RWPE2 (cell line): ENCODE measurements around the gene C3orf20.

Experiments used
- ATAC-seq: fragments of 200-7000 bp; cut with Tn5 transposase; 3 replicates; pipeline ENCODE4 v1.9.1; 2021; ENCODE audit warnings: low read depth
- DNase-seq: peaks from one replicate; pipeline ENCODE4 v3.0.0-alpha.2; 2020; ENCODE audit warnings: low spot score
- H3K27ac ChIP-seq: fragments of 450-650 bp; 2 replicates; pipeline ENCODE4 v1.5.1; 2017; ENCODE audit warnings: mild to moderate bottlenecking; ENCODE audit not compliant: poor library complexity, severe bottlenecking
- H3K27me3 ChIP-seq: fragments of 250-450 bp; sonication (Bioruptor Pico); 2 replicates; pipeline ENCODE4 v1.5.1; 2021; ENCODE audit warnings: mild to moderate bottlenecking, moderate library complexity; ENCODE audit not compliant: insufficient read depth, poor library complexity, severe bottlenecking
- H3K36me3 ChIP-seq: fragments of 250-450 bp; sonication (Bioruptor Pico); 2 replicates; pipeline ENCODE4 v1.5.1; 2020; ENCODE audit warnings: low read depth, mild to moderate bottlenecking, moderate library complexity
- H3K4me1 ChIP-seq: fragments of 250-450 bp; sonication (Bioruptor Pico); 2 replicates; pipeline ENCODE4 v1.5.1; 2021; ENCODE audit warnings: mild to moderate bottlenecking, moderate library complexity; ENCODE audit not compliant: insufficient read depth, poor library complexity, severe bottlenecking
- H3K4me3 ChIP-seq: fragments of 250-450 bp; sonication (Bioruptor Pico); 2 replicates; pipeline ENCODE4 v1.5.1; 2021; ENCODE audit warnings: mild to moderate bottlenecking, moderate library complexity; ENCODE audit not compliant: severe bottlenecking
- H3K9me3 ChIP-seq: fragments of 250-450 bp; sonication (Bioruptor Pico); 2 replicates; pipeline ENCODE4 v1.5.1; 2021; ENCODE audit warnings: mild to moderate bottlenecking, moderate library complexity; ENCODE audit not compliant: severe bottlenecking
- TF ChIP-seq, protein P1 (sequence below): fragments of 450-650 bp; IDR thresholded peaks from one replicate; pipeline ENCODE4 v1.5.1; 2017; ENCODE audit warnings: mild to moderate bottlenecking, moderate library complexity; ENCODE audit not compliant: poor library complexity, severe bottlenecking

The C3orf20 gene

DNA sequence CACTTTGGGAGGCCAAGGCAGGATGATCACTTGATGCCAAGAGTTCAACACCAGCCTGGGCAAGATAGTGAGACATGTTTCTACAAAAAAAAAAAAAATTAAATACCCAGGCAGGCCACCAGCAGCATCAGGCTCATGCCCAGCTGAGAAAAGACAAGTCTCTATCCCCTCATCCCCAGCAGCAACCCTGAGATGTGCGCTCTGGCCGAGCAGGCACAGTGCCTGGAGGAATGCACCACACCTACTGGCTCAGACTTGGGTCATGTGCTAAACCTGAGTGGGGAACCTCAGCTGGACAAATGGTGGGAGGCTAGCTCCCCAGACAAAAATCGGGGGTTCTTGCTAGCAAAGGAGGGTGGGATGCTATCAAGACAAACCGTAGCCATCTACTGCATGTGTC is 33.6 kb upstream of the C3orf20 start:
- ATAC-seq = no peak

DNA sequence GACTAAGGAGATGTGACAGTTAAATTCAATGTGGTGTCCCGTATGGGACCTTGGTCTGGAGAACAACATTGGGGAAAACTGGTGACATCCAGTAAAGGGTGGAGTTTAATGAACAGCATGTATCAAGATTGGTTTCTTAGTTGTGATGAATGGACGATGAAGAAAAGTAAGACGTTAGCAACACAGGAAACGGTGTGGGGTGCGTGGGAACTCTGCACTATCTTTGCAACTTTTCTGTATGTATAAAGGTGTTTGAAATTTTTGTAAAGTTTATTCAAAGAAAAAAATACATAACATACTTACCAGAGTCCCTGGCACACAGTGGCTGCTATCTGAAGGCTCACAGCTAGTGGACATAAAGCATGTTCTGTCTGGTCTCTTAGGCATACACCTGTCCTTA is 29.5 kb upstream of the C3orf20 start:
- DNase-seq = no peak
- TF ChIP-seq, protein P1, sequence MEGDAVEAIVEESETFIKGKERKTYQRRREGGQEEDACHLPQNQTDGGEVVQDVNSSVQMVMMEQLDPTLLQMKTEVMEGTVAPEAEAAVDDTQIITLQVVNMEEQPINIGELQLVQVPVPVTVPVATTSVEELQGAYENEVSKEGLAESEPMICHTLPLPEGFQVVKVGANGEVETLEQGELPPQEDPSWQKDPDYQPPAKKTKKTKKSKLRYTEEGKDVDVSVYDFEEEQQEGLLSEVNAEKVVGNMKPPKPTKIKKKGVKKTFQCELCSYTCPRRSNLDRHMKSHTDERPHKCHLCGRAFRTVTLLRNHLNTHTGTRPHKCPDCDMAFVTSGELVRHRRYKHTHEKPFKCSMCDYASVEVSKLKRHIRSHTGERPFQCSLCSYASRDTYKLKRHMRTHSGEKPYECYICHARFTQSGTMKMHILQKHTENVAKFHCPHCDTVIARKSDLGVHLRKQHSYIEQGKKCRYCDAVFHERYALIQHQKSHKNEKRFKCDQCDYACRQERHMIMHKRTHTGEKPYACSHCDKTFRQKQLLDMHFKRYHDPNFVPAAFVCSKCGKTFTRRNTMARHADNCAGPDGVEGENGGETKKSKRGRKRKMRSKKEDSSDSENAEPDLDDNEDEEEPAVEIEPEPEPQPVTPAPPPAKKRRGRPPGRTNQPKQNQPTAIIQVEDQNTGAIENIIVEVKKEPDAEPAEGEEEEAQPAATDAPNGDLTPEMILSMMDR = no peak
- Histone ChIP-seq H3K27ac (no peak overlapping the region), H3K36me3 (no peaks in the 10 kb centered on the region), H3K9me3 (no peaks in the 10 kb centered on the region), H3K4me1 (no peaks in the 10 kb centered on the region), H3K27me3 (no peaks in the 10 kb centered on the region), H3K4me3 (no peak overlapping the region)
- no peak for ATAC-seq

More for the DNA sequence above, 33.6 kb upstream of the C3orf20 start:
- Histone ChIP-seq H3K4me3 (no peak overlapping the region), H3K9me3 (no peaks in the 10 kb centered on the region), H3K27ac (no peak overlapping the region), H3K4me1 (no peaks in the 10 kb centered on the region), H3K27me3 (no peaks in the 10 kb centered on the region), H3K36me3 (no peaks in the 10 kb centered on the region)
- no peak for DNase-seq
- TF ChIP-seq, protein P1 = no peak

DNA sequence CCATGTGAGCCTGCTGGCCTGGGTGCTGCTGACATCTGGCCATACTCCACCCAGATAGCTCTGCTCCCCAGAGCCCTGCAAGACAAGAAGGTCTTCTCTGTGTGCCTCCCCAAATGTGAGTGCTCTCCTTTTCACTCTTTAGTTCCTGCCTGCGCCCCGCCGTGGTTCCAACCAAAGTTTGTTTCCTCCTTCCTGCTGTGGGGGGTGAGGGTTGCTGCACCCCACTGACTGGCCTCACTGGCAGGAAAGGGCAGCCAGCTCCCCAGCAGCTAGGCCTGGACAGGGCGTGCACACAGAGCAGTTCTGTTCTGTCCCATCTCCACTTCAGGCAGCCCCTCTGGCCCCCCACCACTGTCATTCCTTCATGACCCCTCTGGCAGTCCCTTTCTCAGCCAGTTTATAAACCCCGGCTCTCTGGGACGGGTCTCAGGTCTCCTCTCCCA is 28.8 kb upstream of the C3orf20 start:
- DNase-seq (no peak), ATAC-seq (no peak)
- Histone ChIP-seq H3K9me3 (no peaks in the 10 kb centered on the region), H3K27ac (no peak overlapping the region), H3K4me1 (no peaks in the 10 kb centered on the region), H3K36me3 (no peaks in the 10 kb centered on the region), H3K27me3 (no peaks in the 10 kb centered on the region), H3K4me3 (no peak overlapping the region)
- TF ChIP-seq, protein P1 = no peak

DNA sequence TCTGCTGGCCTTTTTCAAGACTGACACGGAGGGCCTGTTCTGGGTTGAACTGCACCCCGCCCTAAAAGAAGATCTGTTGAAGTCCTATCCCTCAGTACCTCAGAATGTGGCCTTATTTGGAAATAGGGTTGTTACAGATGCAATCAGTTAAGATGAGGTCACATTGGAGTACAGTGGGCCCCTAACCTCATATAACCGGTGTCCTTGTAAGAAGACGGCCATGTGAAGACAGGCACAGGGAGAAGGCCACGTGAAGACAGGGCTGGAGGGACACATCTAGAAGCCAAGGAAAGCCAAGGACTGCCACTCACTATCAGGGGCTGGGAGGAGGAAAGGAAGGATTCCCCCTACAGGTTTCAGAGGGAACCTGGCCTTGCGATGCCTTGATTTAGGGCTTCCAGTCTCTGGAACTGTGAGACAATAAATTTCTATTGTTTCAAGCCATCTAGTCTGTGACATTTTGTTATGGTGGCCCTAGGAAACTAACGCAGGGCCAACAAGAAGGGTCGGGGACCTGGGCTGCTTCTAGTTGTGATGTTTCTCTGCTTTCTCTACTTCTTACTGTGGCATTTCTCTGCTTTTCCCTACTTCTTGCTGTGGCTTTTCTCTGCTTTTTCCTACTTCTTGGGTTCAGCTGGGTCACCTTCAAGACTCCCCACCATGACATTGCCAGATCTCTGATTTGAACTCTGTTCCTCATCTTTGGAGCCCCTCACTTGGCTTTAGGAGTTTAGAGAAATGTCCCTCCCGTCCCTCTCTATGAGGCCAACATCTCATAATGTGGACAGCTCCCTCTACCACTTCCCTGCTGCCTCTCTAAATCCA is 28.1 kb upstream of the C3orf20 start:
- Histone ChIP-seq H3K4me3 (no peak overlapping the region), H3K27me3 (no peaks in the 10 kb centered on the region), H3K27ac (no peak overlapping the region), H3K36me3 (no peaks in the 10 kb centered on the region), H3K9me3 (no peaks in the 10 kb centered on the region), H3K4me1 (no peaks in the 10 kb centered on the region)
- TF ChIP-seq, protein P1 = no peak
- no peak for ATAC-seq
- DNase-seq = no peak
